ENCODE measurements around the gene RAI1.

GRCh38 chr17:17843096-17843495 is 161.8 kb downstream of the RAI1 start:
- TF ChIP-seq TAF1 (IDR thresholded peaks at IDR 0.05; ENCODE audit: borderline replicate concordance, insufficient read depth, low read length) (no peak), SIN3A (IDR thresholded peaks at IDR 0.05; ENCODE audit: borderline replicate concordance, insufficient read depth, low read length) (no peak), POLR2AphosphoS5 (IDR thresholded peaks at IDR 0.05; ENCODE audit: low read depth, low read length) (no peak), FOXP2 (optimal IDR thresholded peaks at IDR 0.05; ENCODE audit: borderline replicate concordance, extremely low read depth, extremely low read length, insufficient read depth) (no peak)
- TF ChIP-seq, protein P1, sequence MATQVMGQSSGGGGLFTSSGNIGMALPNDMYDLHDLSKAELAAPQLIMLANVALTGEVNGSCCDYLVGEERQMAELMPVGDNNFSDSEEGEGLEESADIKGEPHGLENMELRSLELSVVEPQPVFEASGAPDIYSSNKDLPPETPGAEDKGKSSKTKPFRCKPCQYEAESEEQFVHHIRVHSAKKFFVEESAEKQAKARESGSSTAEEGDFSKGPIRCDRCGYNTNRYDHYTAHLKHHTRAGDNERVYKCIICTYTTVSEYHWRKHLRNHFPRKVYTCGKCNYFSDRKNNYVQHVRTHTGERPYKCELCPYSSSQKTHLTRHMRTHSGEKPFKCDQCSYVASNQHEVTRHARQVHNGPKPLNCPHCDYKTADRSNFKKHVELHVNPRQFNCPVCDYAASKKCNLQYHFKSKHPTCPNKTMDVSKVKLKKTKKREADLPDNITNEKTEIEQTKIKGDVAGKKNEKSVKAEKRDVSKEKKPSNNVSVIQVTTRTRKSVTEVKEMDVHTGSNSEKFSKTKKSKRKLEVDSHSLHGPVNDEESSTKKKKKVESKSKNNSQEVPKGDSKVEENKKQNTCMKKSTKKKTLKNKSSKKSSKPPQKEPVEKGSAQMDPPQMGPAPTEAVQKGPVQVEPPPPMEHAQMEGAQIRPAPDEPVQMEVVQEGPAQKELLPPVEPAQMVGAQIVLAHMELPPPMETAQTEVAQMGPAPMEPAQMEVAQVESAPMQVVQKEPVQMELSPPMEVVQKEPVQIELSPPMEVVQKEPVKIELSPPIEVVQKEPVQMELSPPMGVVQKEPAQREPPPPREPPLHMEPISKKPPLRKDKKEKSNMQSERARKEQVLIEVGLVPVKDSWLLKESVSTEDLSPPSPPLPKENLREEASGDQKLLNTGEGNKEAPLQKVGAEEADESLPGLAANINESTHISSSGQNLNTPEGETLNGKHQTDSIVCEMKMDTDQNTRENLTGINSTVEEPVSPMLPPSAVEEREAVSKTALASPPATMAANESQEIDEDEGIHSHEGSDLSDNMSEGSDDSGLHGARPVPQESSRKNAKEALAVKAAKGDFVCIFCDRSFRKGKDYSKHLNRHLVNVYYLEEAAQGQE (IDR thresholded peaks at IDR 0.05; ENCODE audit: insufficient read depth in 1 of 2, low read depth in 2 of 2, low read length in 2 of 2) = no peak

All from PFSK-1 (cell line).